Stromal cell of bone marrow (primary cell): ENCODE measurements around the gene LMO1.

ENCODE experiments used
- DNase-seq: peaks from one replicate; pipeline ENCODE4 v3.0.0-alpha.2; 2012; ENCODE audit warnings: low read depth

LMO1 gene

GRCh38 chr11:8263109-8263768, 439 bp downstream of the LMO1 start:
- no peak for DNase-seq

DNA sequence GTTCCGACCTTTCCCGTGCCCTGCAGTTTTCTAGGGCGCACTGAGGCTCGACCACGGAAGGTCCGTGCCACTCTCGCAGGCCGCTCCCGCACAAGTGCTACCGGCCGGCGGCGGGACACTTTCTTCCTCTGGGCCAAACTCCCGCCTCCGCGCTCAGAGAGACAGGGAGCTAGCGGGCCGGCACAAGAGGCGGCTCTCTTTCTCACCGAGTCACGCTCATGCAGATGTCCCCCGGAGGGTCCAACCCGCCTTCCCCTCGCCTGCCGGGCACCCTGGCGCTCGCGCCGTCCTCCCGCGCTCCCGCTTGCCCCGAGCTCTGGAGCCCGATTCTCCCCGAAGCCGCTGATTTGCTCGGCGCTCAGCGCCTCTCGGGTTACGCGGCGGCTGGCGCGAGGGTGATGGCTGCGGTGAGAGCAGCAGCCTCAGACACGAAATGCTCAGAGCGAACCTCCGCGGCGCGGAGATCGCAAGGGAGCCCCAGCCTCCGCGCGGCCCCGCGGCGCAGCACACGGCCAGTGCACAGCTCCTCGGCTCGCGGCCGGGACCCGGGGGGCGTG, 1.0 kb downstream of the LMO1 start:
- peak; percentile 27 for DNase-seq

DNA sequence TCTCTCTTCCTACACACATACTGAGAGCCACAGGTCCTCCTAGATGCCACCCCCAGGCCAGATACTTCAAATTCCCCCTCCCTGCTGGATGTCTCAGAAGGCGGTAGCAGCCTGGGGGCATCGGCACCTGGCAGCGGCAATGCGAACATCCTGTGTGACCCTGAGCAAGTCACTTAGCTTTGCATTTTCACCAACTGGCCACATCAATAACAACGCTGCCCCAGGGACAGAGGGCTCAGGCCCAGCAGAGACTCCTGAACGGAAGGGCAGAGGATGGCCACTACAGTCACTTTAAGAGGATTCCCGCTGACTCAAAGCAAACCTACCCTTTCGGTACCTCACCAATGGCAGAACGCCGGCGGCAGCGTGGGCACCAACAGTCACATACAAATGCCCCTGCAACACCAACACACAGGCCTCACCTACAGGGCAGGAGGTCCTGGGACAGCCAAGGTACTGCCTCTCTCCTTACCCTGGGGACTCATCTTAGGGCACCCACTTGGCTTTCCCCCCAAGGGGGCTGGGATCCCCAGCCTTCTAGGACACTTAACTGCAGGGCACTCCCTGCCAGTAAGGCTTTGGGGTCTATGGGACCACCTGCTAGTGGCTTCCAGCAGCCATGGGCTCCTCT, 1.6 kb downstream of the LMO1 start:
- DNase-seq, result no peak

- no peak for DNase-seq
Observed at GRCh38 chr11:8261291-8261690, 2.4 kb downstream of the LMO1 start.

DNA sequence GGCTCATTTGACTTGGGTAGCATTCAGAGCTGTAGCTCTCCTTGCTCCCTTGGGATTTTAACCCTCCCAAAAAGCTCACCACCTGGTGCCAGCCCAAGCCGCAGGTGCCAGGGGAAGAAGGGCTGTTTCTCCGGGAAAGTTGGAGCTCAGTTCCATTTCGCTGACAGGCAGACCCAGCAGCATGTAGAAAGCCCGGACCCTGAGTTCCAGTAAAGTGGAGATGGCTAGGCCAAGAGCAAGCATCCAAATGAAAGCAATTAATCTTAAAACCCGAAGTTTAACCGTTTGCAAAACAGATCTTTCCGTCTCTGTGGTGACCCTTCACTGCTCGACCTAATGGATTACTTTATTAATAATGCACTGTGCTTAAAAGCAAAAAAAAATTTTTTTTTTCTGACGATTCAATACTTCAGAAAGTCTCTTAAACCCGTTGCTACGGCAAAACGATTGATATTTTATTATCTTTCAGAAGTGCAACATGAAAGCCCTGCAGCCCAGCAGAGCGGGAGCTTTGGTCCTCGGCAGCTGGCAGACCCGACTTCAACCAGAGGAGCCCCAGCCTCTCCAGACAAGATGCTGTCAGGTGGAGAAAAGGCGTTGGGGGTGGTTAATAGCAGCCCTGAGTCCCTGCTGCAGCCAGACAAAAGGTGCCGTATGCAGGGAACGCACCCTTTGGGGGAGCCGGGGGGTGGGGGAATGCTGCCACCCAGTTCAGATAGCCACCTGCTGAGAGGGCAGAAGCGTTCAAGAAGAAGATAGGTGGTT, 3.3 kb downstream of the LMO1 start:
- no peak for DNase-seq

- no peak for DNase-seq
Observed at GRCh38 chr11:8259306-8259959, 4.2 kb downstream of the LMO1 start.

GRCh38 chr11:8258784-8259183, 4.9 kb downstream of the LMO1 start:
- peak; percentile 33 for DNase-seq

DNA sequence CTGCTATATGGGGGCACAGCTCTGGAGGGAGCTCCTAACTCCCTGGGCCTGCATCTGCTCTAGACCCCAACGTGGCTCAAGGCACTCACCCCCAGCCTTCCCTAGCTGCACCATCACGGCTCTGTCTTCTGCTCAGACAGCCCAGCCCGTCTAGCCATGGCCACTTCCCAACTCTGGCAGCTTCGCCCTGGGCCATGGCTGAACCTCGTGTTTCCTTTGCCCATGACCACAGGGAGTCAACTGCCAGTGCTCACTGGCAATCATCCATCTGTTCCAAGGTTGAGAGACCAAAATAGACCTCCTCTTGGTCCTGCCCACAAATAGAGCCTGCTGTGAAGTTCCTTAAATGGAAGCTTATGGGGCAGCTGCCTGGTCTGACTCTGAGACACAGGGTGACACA, 5.4 kb downstream of the LMO1 start:
- DNase-seq, result no peak

DNA sequence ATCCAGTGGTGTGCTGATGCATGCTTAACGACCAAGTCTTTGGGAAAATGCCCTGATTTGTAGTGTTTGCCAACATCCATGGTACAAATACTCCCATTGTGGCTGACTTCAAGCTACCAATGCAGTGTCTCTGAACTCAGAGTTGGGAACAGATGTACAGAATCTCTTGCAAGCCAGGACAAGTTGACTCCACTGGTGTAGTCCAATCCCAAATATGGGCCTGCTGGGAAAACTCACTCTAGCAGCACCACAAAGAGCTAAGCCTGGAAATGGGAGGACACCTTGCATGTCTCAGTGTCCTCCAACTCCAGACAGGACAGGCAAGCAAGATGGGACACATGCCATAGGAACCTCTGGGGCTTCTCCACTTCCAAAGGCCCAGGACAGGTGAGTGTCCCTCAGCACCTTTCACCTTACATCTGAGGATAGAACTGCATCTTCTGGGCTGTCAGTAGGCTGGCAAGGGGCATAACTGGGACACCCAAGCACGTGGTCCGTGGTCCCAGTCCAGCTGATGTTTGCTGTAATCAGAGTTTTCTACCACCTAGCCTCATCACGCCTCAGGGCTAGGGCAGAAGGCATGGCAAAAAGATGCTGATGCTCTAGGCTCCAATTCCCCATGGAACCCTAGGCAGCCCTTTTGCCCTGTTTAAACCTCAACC, 6.5 kb downstream of the LMO1 start:
- DNase-seq, result no peak

GRCh38 chr11:8256271-8257002, 7.2 kb downstream of the LMO1 start:
- no peak for DNase-seq

DNA sequence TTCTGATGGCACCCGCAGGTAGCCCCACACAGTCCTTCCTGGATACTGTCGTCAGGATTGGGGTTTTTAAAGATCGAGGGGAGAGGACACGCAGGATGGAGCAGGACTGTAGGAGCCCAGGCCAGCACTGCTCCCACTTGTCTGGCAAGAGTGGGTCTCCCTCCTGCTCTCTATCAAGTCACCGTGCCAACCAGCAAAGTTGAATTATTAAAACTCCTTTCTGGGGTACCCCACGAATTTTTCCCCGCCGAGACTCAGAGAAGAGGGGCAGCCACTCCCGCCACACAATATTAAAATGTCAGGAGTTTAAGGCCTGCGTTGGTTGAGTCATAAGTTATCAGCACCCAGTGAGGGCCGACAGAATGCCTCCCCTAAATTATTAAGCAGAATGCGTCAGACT, 10.1 kb downstream of the LMO1 start:
- DNase-seq, result no peak

DNA sequence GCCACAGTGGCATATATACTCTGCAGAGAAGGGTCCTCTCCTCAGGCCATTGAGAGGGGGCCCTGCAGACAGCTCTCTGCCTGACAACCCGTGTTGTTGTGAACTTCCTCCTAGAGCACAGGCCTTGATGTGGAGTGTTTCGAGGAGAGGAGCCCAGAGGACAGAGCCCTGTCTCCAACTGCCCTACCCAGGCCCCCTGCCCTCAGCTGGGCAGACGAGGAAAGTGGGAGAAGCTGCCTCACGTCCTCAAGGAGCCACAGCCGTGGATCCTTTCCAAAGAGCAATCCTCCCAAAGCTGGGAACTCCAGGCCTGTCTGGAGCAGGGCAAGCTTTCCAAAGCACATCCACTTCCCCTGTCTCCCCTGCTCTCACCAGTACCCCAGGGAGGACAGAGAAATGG, 10.7 kb downstream of the LMO1 start:
- no peak for DNase-seq

GRCh38 chr11:8252388-8252787, 11.3 kb downstream of the LMO1 start:
- DNase-seq, result no peak

- DNase-seq, result no peak
Observed at GRCh38 chr11:8251616-8252295, 11.9 kb downstream of the LMO1 start.

DNA sequence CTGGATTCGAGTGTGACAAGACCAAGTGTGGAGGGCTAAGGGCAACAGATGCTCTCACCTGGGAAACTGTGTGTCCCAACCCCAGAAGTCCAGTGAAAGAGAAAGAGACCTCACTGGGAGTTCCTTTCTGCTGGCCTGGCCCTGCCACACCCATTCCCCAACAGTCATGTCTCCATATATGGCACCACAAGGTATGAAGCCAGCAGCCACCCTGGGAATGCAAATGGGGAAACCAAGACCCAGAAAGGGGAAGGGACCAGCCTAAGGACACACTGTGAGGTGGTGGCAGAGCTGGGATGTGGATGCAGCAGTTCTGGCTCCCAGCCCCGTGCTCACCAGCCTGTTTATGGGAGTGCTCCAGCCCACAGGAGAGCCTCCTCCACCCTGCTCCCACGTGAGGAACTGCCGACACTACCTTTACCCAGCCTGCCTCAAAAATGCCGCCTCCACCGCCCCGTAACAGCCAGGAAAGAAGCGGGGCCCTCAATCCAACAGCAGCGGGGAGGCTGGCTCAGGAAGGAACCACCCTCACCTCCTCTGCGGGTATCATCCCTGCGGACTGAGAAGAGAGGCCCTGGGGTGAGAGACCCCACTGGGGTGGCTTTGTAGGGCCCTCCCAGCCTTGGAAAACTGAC, 12.6 kb downstream of the LMO1 start:
- no peak for DNase-seq

- no peak for DNase-seq
Observed at GRCh38 chr11:8250434-8250833, 13.2 kb downstream of the LMO1 start.

DNA sequence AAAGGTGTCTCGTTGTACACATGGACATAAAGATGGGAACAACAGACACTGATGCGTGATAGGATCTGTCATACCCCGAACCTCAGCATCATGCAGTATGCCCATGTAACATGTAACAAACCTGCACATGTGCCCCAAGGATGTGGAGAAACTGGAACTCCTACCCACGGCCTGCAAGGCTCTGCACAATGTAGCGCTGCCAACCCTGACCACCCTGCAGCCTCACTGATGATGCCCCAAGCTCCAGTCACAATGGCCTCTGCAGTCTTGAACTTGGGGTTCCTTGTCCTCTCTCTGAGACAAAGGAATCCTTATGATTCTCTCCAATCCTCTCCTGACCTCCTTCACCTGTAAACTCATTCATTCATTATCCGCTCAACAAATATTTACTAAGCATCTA, 14.2 kb downstream of the LMO1 start:
- DNase-seq, result no peak

DNA sequence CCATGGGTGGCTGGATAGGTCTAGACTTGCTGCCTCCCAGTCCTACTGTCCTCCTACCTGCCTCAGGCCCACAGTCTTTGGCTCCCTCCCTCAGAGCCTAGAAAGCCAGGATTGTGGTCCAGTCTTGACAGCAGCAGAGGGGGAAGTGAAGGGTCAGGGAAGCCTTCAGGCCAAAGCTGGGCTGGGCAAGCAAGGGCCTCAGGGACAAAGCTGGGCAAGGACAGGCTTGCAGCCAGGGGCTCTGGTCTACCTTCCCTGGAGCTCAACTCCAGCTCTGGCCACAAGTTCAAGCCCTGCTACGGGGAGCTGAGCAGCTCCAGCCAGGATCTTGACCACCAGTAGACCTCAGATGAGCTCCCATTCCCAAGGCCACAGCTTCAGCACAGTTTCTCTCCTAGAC, 14.9 kb downstream of the LMO1 start:
- no peak for DNase-seq

DNA sequence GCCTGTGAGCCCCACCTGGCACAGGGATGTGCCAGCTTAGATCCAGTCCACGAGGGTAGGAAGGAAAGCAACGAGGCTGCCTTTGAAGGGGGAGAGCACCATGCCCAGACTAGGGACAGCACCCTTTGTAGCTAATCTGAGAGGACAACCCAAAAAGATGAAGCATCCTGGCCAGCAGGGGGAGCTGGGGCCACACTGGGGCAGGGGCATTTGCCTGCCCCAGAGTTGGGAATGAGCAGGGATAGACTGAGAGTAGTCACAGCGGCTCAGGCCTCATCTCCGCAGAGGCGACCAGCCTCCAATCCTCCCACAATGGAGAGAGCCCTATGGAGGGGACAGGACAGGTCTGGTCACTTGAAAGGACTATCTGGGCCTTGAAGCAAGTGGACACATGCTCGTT, 16.4 kb downstream of the LMO1 start:
- DNase-seq, result no peak

DNA sequence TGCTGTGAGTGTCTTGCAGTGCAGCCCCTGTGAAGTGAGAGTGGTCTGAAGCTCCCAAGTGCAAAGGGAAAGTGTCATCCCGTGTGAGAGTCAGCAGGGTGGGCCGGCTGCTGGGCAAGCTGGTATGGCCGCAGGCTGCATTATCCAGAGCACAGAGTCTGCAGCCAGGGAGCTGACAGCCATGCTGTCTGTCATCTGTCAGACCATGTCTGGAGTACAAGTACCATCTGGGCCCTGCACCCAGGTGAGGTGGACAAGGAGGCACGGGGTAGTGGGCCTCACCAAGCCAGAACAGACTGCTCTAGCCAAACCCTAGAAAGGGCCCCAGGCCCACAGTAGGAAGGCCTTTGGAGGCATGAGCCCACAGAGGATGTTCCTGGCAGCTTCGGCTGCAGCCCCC, 20.2 kb downstream of the LMO1 start:
- DNase-seq, result no peak
